Measurements from ENCODE around the gene SMIM20. TPM values are rescaled to one million over a fixed set of nuclear protein-coding genes. Genes with fewer than 3 reads are reported as not detected.

The SMIM20 gene
- total and polyA plus RNA-seq, 2 donors: 30.7 to 65.3 TPM

DNA sequence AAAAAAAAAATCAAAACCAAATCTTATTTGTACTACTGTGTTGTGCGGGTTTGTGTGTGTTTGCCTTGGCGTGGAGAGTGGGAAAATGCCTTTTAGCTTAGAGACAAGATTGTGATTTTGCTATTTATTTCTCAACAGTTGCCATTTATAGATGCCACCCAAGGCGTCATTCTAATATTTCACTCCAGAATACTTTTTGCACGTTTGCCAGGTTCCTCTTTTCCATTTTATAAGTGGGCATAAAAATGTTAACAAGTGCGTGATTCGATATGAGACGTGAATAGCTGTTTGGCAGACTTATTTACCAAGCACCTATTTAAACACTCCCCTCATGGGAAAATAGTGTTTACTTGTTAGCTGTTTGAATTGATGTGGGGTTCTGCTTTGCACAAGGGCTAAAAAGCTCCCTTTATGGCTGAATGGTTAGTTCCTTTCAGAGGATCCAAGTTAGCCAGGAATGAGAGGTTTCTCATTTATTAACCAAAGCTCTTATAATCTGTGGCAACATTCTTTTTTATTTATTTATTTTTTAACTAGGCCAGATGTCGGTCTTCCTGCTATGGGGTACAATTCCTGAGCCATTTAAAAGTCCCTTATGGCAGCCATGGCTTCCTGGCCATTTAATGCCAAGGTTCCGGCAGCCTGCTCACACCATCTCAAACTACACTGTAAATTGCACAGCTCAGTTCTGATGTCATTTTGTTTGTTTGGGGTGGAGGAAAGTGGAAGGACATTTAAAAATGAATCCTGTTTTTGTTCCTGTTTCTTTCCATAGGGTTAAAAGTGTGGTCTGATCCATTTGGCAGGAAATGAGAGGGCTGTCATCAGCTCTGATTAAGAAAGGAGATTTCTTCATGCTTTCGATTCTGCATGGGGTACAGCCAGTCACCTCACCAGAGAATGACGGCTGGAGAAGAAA, 14.6 kb downstream of the SMIM20 start:
- Histone ChIP-seq H3K9me3 (ENCODE audit: control insufficient read depth in 2 of 2, insufficient read depth in 1 of 2, low read length in 1 of 2) (no peaks in the 10 kb centered on the region), H3K4me3 (ENCODE audit: low read length in 2 of 2) (no peak overlapping the region), H3K4me1 (ENCODE audit: control insufficient read depth in 2 of 2, insufficient read depth in 2 of 2, low read length in 2 of 2) (no peaks in the 10 kb centered on the region), H3K36me3 (ENCODE audit: control insufficient read depth in 2 of 2, insufficient read depth in 2 of 2, low read length in 1 of 2) (no peaks in the 10 kb centered on the region), H3K27ac (ENCODE audit: low read depth in 1 of 2, low read length in 1 of 2) (no peak overlapping the region), H3K27me3 (ENCODE audit: control insufficient read depth in 2 of 2, insufficient read depth in 1 of 2, low read length in 1 of 2) (no peaks in the 10 kb centered on the region)
- DNase-seq (ENCODE audit: low read depth in 6 of 9, low spot score in 9 of 9): no peak
- WGBS: 90% methylated on average over 11 of the region's 11 CpGs

DNA sequence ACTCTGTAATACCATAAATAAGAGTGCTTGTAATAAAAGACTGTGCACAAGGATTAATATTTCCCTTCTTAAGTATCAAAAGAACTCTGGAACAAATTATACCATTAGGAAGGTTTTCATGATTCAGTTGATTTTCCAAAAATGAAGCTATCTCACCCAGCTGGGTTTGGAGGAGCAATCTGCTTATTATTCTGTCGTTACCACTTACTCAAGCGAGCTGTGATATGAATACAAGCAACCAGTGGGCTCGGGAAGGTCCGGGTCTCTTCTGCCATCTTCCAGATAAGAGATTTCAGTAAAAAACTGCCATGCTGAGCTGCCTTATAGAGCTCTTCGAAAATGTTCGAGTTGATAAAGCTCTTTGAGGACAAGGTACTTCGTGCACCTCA, 15.3 kb downstream of the SMIM20 start:
- Histone ChIP-seq H3K27ac (ENCODE audit: low read depth in 1 of 2, low read length in 1 of 2) (no peak overlapping the region), H3K27me3 (ENCODE audit: control insufficient read depth in 2 of 2, insufficient read depth in 1 of 2, low read length in 1 of 2) (no peaks in the 10 kb centered on the region), H3K4me3 (ENCODE audit: low read length in 2 of 2) (no peak overlapping the region), H3K4me1 (ENCODE audit: control insufficient read depth in 2 of 2, insufficient read depth in 2 of 2, low read length in 2 of 2) (no peaks in the 10 kb centered on the region), H3K9me3 (ENCODE audit: control insufficient read depth in 2 of 2, insufficient read depth in 1 of 2, low read length in 1 of 2) (no peaks in the 10 kb centered on the region), H3K36me3 (ENCODE audit: control insufficient read depth in 2 of 2, insufficient read depth in 2 of 2, low read length in 1 of 2) (no peaks in the 10 kb centered on the region)
- 97% methylated on average over 7 of the region's 7 CpGs for WGBS
- DNase-seq (ENCODE audit: low read depth in 6 of 9, low spot score in 9 of 9): no peak

GRCh38 chr4:25930731-25931354, 16.8 kb downstream of the SMIM20 start:
- no peaks in the 10 kb centered on the region for H3K9me3 ChIP-seq (ENCODE audit: control insufficient read depth in 2 of 2, insufficient read depth in 1 of 2, low read length in 1 of 2)
- H3K27me3 ChIP-seq (ENCODE audit: control insufficient read depth in 2 of 2, insufficient read depth in 1 of 2, low read length in 1 of 2): no peaks in the 10 kb centered on the region
- no peak for DNase-seq (ENCODE audit: low read depth in 6 of 9, low spot score in 9 of 9)
- no peak overlapping the region for H3K4me3 ChIP-seq (ENCODE audit: low read length in 2 of 2)
- no peaks in the 10 kb centered on the region for H3K4me1 ChIP-seq (ENCODE audit: control insufficient read depth in 2 of 2, insufficient read depth in 2 of 2, low read length in 2 of 2)
- H3K36me3 ChIP-seq (ENCODE audit: control insufficient read depth in 2 of 2, insufficient read depth in 2 of 2, low read length in 1 of 2): no peaks in the 10 kb centered on the region
- WGBS: 98% methylated on average over 6 of the region's 6 CpGs
- H3K27ac ChIP-seq (ENCODE audit: low read depth in 1 of 2, low read length in 1 of 2): no peak overlapping the region

- H3K9me3 ChIP-seq (ENCODE audit: control insufficient read depth in 2 of 2, insufficient read depth in 1 of 2, low read length in 1 of 2): no peaks in the 10 kb centered on the region
- 98% methylated on average over 2 of the region's 2 CpGs for WGBS
- no peaks in the 10 kb centered on the region for H3K4me1 ChIP-seq (ENCODE audit: control insufficient read depth in 2 of 2, insufficient read depth in 2 of 2, low read length in 2 of 2)
- H3K27me3 ChIP-seq (ENCODE audit: control insufficient read depth in 2 of 2, insufficient read depth in 1 of 2, low read length in 1 of 2): no peaks in the 10 kb centered on the region
- H3K4me3 ChIP-seq (ENCODE audit: low read length in 2 of 2): no peak overlapping the region
- H3K36me3 ChIP-seq (ENCODE audit: control insufficient read depth in 2 of 2, insufficient read depth in 2 of 2, low read length in 1 of 2): no peaks in the 10 kb centered on the region
- H3K27ac ChIP-seq (ENCODE audit: low read depth in 1 of 2, low read length in 1 of 2): no peak overlapping the region
- no peak for DNase-seq (ENCODE audit: low read depth in 6 of 9, low spot score in 9 of 9)
Measured at GRCh38 chr4:25936696-25937095, 22.7 kb downstream of the SMIM20 start.

DNA sequence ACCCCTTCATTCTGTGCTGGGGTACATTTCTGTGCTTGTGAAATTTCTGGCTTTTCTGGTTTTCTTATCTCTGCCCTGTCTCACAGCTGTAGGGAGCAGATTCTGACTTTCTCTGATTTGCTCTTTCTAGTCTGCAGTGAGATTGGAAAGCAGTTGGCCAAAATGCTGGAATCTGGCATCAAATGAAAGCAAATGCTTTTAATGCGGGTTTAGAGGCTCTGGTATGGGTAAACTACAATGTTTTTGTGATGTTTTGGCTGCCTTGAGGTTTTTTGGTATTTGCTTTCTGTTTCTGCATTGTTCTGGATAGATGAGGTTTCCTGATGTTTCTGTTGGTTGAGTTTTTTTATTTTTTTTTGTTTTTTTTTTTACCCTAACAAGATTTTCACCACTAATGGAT, 23.8 kb downstream of the SMIM20 start:
- Histone ChIP-seq H3K27ac (ENCODE audit: low read depth in 1 of 2, low read length in 1 of 2) (no peak overlapping the region), H3K27me3 (ENCODE audit: control insufficient read depth in 2 of 2, insufficient read depth in 1 of 2, low read length in 1 of 2) (no peaks in the 10 kb centered on the region), H3K9me3 (ENCODE audit: control insufficient read depth in 2 of 2, insufficient read depth in 1 of 2, low read length in 1 of 2) (no peaks in the 10 kb centered on the region), H3K4me3 (ENCODE audit: low read length in 2 of 2) (no peak overlapping the region), H3K4me1 (ENCODE audit: control insufficient read depth in 2 of 2, insufficient read depth in 2 of 2, low read length in 2 of 2) (no peaks in the 10 kb centered on the region), H3K36me3 (ENCODE audit: control insufficient read depth in 2 of 2, insufficient read depth in 2 of 2, low read length in 1 of 2) (no peaks in the 10 kb centered on the region)
- DNase-seq (ENCODE audit: low read depth in 6 of 9, low spot score in 9 of 9): no peak
- 88% methylated on average over 1 of the region's 1 CpG for WGBS

DNA sequence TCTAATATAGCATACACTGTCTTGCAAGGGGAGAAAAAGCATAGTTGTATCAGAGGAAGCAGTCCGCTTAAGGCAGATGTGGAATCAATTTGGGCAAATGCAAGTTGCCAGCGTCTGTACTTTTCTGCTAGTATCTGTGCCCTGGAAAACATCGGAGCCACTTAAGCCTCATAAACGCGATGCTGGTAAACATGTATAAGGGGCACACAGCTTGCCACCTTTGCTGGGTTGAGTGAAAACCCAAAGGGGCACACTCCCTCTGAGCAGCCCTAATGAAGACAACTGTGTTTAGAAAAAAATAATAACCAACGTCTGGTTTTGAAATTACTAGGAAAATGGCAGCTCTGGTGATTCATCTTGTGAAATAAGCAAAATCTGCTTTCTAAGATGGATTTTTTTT, 24.3 kb downstream of the SMIM20 start:
- no peaks in the 10 kb centered on the region for H3K9me3 ChIP-seq (ENCODE audit: control insufficient read depth in 2 of 2, insufficient read depth in 1 of 2, low read length in 1 of 2)
- H3K27ac ChIP-seq (ENCODE audit: low read depth in 1 of 2, low read length in 1 of 2): no peak overlapping the region
- no peaks in the 10 kb centered on the region for H3K36me3 ChIP-seq (ENCODE audit: control insufficient read depth in 2 of 2, insufficient read depth in 2 of 2, low read length in 1 of 2)
- no peaks in the 10 kb centered on the region for H3K27me3 ChIP-seq (ENCODE audit: control insufficient read depth in 2 of 2, insufficient read depth in 1 of 2, low read length in 1 of 2)
- DNase-seq (ENCODE audit: low read depth in 6 of 9, low spot score in 9 of 9): no peak
- H3K4me3 ChIP-seq (ENCODE audit: low read length in 2 of 2): no peak overlapping the region
- no peaks in the 10 kb centered on the region for H3K4me1 ChIP-seq (ENCODE audit: control insufficient read depth in 2 of 2, insufficient read depth in 2 of 2, low read length in 2 of 2)
- WGBS: 88% methylated on average over 6 of the region's 6 CpGs

- Histone ChIP-seq H3K36me3 (ENCODE audit: control insufficient read depth in 2 of 2, insufficient read depth in 2 of 2, low read length in 1 of 2) (no peaks in the 10 kb centered on the region), H3K27ac (ENCODE audit: low read depth in 1 of 2, low read length in 1 of 2) (no peak overlapping the region), H3K4me1 (ENCODE audit: control insufficient read depth in 2 of 2, insufficient read depth in 2 of 2, low read length in 2 of 2) (no peaks in the 10 kb centered on the region), H3K4me3 (ENCODE audit: low read length in 2 of 2) (no peak overlapping the region), H3K9me3 (ENCODE audit: control insufficient read depth in 2 of 2, insufficient read depth in 1 of 2, low read length in 1 of 2) (no peaks in the 10 kb centered on the region), H3K27me3 (ENCODE audit: control insufficient read depth in 2 of 2, insufficient read depth in 1 of 2, low read length in 1 of 2) (no peaks in the 10 kb centered on the region)
- 84% methylated on average over 3 of the region's 3 CpGs for WGBS
- no peak for DNase-seq (ENCODE audit: low read depth in 6 of 9, low spot score in 9 of 9)
Measured at GRCh38 chr4:25938787-25939186, 24.8 kb downstream of the SMIM20 start.

GRCh38 chr4:25939330-25939729, 25.3 kb downstream of the SMIM20 start:
- Histone ChIP-seq H3K27me3 (ENCODE audit: control insufficient read depth in 2 of 2, insufficient read depth in 1 of 2, low read length in 1 of 2) (no peaks in the 10 kb centered on the region), H3K27ac (ENCODE audit: low read depth in 1 of 2, low read length in 1 of 2) (no peak overlapping the region), H3K9me3 (ENCODE audit: control insufficient read depth in 2 of 2, insufficient read depth in 1 of 2, low read length in 1 of 2) (no peaks in the 10 kb centered on the region), H3K4me3 (ENCODE audit: low read length in 2 of 2) (no peak overlapping the region), H3K4me1 (ENCODE audit: control insufficient read depth in 2 of 2, insufficient read depth in 2 of 2, low read length in 2 of 2) (no peaks in the 10 kb centered on the region), H3K36me3 (ENCODE audit: control insufficient read depth in 2 of 2, insufficient read depth in 2 of 2, low read length in 1 of 2) (no peaks in the 10 kb centered on the region)
- WGBS: 92% methylated on average over 4 of the region's 4 CpGs
- DNase-seq (ENCODE audit: low read depth in 6 of 9, low spot score in 9 of 9): no peak

- no peaks in the 10 kb centered on the region for H3K9me3 ChIP-seq (ENCODE audit: control insufficient read depth in 2 of 2, insufficient read depth in 1 of 2, low read length in 1 of 2)
- no peak overlapping the region for H3K27ac ChIP-seq (ENCODE audit: low read depth in 1 of 2, low read length in 1 of 2)
- H3K36me3 ChIP-seq (ENCODE audit: control insufficient read depth in 2 of 2, insufficient read depth in 2 of 2, low read length in 1 of 2): no peaks in the 10 kb centered on the region
- no peak overlapping the region for H3K4me3 ChIP-seq (ENCODE audit: low read length in 2 of 2)
- H3K27me3 ChIP-seq (ENCODE audit: control insufficient read depth in 2 of 2, insufficient read depth in 1 of 2, low read length in 1 of 2): no peaks in the 10 kb centered on the region
- no peak for DNase-seq (ENCODE audit: low read depth in 6 of 9, low spot score in 9 of 9)
- H3K4me1 ChIP-seq (ENCODE audit: control insufficient read depth in 2 of 2, insufficient read depth in 2 of 2, low read length in 2 of 2): no peaks in the 10 kb centered on the region
- WGBS: 90% methylated on average over 3 of the region's 3 CpGs
Measured at GRCh38 chr4:25941457-25942221, 27.6 kb downstream of the SMIM20 start.

Data from thymus (tissue), 11 donors.